GM12865 (cell line): ENCODE data around the gene PPIL6.

ENCODE experiments used
- DNase-seq: peaks from one replicate; pipeline ENCODE4 v3.0.0; 2010; ENCODE audit warnings: low read depth
- H3K4me3 ChIP-seq: 2 replicates; pipeline ENCODE4 v1.5.1; 2011; ENCODE audit warnings: mild to moderate bottlenecking, low read depth, low read length, control low read depth
- CTCF ChIP-seq: IDR thresholded peaks from 2 replicates; pipeline ENCODE4 v1.5.1; 2011; ENCODE audit warnings: low read length, control low read depth, low read depth, inconsistent platforms; ENCODE audit not compliant: insufficient read depth; ENCODE audit errors: missing control alignments

PPIL6 gene

GRCh38 chr6:109379711-109380110 is 60.7 kb downstream of the PPIL6 start:
- H3K4me3 ChIP-seq = peak overlapping the region; percentile 85
- DNase-seq = no peak

GRCh38 chr6:109377717-109378116 is 62.7 kb downstream of the PPIL6 start:
- no peak for TF ChIP-seq CTCF
- H3K4me3 ChIP-seq = no peak overlapping the region
- DNase-seq = no peak

More at GRCh38 chr6:109379711-109380110, 60.7 kb downstream of the PPIL6 start:
- no peak for TF ChIP-seq CTCF

- TF ChIP-seq CTCF = no peak
- no peak overlapping the region for H3K4me3 ChIP-seq
- no peak for DNase-seq
Observed at GRCh38 chr6:109374326-109374892, 66.0 kb downstream of the PPIL6 start.

- no peak overlapping the region for H3K4me3 ChIP-seq
- no peak for TF ChIP-seq CTCF
- DNase-seq = peak; percentile 89
Observed at GRCh38 chr6:109373762-109374161, 66.7 kb downstream of the PPIL6 start.

GRCh38 chr6:109373331-109373730 is 67.1 kb downstream of the PPIL6 start:
- H3K4me3 ChIP-seq = no peak overlapping the region
- DNase-seq = peak; percentile 17
- TF ChIP-seq CTCF = no peak

GRCh38 chr6:109372130-109372529 is 68.3 kb downstream of the PPIL6 start:
- DNase-seq = no peak
- no peak overlapping the region for H3K4me3 ChIP-seq
- TF ChIP-seq CTCF = no peak

GRCh38 chr6:109370792-109371191 is 69.6 kb downstream of the PPIL6 start:
- TF ChIP-seq CTCF = no peak
- no peak overlapping the region for H3K4me3 ChIP-seq

More at GRCh38 chr6:109370792-109371191, 69.6 kb downstream of the PPIL6 start:
- DNase-seq = no peak
